Measurements from ENCODE around the gene ARHGAP29.
"Not testable (repeated sequence)": the region's sequence is repeated elsewhere in the genome, so short reads cannot be mapped to it uniquely, and the experiment has no call there.

ARHGAP29 gene

DNA sequence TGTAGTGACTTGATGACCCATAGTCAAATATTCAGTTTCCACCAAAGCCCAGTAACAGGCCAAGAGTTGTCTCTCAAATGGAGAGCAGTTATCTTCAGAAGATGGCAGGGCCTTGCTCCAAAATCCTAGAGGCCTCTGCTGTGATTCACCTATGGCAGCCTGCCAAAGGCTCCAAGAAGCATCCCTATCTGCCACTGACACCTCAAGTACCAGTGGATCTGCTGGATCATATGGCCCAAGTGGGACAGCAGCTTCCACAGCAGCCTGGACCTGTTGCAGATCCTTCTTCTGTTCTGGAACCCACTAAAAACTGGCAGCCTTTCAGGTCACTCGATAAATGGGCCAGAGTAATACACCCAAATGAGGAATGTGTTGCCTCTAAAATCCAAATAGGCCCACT, 73.3 kb downstream of the ARHGAP29 start:
- DNase-seq: not testable (repeated sequence)

DNA sequence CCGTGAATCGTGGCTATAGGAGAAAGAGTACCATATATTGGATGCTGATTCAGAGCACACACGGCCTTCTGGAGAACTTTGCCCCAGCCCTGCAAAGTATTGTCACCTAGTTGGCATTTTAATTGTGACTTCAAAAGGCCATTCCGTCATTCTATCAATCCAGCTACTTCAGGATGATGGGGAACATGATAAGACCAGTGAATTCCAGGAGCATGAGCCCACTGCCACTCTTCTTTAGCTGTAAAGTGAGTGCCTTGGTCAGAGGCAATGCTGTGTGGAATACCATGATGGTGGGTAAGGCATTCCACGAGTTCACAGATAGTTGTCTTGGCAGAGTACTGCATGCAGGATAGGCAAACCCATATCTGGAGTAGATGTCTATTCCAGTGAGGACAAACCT, 74.1 kb downstream of the ARHGAP29 start:
- not testable (repeated sequence) for DNase-seq

DNA sequence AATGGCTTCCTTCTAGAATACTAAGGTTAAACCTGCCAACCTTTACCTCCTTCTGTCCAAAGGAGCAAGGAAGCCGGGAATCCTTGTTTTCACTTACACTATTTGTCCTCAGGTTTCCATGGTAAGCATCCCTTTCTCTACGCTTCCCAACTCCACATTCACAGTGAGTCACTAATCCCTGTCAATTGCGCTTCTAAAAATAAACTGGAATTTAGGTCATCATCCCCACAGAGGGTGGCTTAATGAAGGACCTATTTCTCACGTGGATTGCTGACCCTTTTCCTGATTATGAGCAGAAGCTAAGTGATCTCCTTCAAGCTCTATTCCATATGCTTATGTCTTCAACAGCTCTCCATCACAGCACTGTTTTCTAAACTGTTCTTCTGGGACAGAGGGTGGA, 76.6 kb downstream of the ARHGAP29 start:
- DNase-seq: no peak

DNA sequence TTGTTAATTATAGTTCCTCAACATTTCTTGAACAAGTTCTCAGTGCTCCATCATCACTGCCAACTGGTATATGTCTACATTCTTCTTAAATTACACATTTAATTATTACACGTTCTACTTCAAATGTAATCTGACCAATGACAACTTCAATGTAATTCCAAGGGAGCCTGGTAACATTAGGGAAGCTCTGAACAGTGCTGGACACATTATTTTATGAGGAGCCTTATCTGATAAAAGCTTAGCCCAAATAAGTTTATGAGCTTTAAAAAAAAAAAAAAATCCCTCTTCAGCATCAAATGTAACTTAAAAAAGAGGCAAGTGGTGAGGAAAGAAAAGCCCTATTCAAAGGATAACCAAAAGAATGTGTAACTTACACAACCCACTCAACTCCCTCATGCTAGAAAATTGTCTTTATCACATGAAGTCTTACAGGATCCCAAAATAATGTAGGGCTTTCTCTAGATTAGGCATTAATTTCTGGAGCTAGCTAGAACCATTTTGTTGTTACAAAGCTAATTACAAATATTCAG, 81.2 kb downstream of the ARHGAP29 start:
- DNase-seq: no peak

DNA sequence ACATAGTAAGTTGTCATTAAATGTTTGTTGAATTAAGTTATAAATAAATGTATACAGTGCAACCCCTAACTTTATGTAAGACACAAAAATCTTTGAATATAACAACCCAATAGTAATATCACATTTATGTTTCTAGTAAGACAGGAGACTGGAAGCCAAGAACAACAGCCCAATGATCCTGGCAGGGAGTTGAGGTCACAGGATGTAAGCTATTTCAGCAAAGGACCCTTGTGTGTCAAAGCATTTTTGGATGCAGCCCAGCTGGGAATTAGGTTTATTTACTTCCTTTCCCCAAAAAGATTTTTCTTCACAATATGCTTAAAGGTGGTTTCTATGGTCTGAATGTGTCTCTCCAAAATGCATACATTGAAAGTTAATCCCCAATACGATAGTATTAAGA, 82.4 kb downstream of the ARHGAP29 start:
- DNase-seq: no peak

DNA sequence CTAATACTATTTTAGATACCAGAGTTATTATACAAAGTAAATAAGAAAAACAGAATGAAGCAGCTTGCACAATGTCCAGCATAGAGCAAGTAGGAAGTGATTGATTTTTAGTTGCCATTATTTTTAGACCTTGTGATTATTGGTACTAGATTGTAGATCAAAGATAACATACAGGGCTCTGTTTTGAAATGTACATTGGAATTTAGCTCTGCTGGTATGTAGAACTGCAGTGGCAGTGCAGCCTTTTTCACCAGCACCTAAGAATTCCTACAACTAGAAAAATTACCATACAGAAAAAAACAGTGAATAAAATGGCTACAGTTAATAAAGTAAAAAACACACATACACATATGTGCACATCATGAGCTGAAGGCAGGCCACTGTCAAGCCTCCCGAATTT, 84.3 kb downstream of the ARHGAP29 start:
- DNase-seq: no peak

DNA sequence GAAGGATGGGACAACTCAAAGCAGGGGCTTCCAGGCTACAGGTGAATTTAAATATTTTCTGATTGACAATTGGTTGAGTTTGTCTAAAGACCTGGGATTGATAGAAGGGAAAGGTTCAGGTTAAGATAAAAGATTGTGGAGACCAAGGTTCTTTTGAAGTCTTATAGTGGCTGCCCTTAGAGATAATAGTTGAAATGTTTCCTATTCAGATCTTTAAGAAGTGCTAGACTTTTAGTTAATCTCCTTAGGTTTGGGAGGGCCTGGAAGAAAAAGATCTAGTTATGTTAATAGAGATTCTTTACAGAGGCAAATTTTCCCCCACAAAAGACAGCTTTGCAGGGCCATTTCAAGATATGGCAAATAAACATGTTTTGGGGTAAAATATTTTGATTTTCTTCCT, 88.2 kb downstream of the ARHGAP29 start:
- DNase-seq: not testable (repeated sequence)

DNA sequence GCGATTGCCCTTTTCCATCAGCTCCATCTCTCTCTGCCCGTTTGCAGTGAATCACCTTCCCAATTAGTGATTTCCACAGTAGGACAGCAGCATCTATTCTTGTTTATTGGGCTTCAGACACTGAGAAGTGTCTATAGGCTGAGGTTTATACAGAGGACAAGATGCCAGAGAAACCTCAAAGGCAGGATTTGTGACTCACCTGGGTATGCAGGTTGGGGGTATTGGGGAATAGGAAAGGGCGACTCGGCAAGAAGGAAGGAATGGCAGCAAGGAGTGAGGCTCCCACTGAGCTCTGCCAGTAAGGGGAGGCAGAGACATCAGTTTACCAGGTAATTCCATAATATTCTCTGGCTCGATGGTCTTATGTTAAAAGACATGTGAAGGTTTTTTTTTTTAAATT, 91.1 kb downstream of the ARHGAP29 start:
- DNase-seq: no peak

DNA sequence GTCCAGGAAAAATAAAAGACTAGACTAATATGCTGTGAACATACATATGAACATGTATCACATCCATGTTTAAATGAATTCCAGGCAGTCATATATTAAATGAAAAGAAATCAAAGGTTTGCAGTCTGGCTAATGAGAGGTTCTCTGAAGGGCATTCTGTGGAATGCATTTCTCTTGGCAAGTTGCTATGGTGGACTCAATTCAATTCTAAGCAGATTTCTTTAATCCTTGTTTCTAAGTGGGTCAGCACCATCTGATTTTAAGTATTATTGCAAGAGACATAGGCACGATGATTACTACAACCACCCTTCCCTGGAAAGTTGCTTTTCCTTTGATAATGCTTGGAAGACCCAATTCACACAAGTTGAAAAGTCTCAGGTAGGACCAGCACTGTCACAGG, 92.5 kb downstream of the ARHGAP29 start:
- no peak for DNase-seq

DNA sequence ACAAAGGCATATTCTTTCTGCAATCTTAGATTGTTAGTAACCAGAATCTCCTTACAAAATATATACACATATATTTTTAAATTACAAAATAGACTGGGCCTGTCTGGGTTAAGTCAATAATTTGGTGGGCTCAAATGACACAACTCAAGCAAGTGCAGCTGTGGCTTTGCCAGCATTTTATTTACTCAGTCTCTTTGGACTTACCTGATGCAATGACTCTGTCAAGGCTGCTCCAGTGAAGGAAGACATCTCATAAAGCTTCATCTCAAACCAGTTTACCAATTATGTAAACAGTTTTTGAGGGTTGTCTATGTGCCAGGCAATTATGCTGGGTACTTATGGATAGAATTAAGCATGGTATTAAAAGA, 93.6 kb downstream of the ARHGAP29 start:
- DNase-seq: no peak

DNA sequence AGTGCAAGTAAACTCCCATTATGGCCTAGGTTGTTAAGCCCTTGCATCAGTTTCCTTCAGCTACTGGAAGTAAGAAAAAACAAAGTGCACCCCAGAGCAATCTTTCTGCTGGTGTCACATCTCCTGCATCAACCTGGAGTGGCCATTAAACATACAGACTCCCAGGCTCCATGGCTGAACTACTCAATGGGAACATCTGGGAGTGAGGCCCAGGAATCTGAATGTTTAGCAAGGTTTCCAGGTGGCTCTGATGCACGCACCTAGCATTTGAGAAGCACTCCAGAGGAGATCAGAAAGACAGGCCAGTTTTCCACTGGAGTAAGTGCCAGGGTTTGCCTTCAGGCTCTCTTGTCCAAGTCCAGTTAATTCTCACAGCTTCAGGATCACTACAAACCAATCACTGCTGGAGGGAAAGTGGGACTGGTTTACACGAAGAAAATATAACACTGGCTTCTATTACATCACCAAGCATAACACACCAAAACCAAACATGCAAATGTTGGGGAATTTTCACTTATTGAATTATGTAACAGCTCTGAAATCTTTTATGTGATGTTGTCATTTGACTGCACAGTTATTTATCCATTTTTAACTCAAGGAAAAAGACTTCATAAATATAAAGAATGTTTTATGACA, 94.1 kb downstream of the ARHGAP29 start:
- DNase-seq: no peak

DNA sequence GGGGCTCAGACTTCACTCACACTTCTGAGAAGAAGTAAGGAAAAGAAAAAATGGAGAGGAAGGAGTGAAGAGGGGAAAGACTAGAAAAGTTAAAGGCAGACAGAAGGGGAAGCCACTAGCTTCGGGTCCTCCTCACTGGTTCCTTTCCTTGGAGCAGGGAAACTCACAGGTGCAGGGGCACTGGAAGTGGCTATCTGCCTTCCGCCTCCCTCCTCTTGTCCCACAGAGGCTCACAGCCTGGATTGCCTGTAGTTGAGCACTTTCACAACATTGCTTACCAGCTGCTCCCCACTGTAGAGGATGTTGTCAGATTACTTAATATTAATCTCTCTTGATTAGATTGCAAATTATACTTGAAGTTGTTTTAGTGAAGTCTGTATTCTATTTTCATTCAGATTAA, 94.8 kb downstream of the ARHGAP29 start:
- DNase-seq: no peak

DNA sequence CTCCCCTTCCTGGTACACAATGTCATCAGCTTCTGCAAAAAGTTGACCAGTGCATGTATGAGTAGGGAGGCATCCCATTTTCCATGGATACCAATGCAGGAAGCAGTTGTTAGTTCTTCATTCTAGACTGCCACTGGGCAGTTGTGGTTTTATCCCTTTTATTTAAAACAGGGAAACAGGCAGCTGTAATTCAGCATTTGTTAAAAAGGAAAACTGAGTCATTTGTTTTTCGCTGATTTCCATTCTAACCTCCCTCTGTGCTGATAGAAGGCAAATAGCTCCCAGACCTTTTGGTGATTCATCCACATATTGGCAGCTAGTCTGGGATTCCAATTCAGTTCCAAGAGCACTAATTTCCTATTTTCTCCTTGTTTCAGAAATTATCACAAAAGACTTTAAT, 95.4 kb downstream of the ARHGAP29 start:
- no peak for DNase-seq

DNA sequence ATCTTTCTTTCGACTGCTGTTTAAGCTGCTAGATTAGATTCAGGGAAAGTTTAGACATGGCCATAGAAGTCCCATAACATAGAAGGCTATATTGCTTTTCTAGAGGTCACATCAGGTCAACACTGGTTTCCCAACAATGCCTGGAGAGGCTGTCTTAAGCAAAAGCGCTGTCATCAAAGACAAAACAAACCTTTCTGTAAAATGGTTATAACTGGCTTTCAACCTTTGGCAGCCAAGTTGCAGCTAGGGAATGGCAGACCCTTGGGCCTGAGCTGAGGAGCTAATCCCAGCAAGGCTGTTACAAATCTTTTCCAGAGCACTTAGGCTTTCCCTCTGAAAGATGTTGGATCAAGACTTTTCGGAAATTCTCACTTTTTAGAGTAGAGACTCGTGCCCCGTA, 105.3 kb downstream of the ARHGAP29 start:
- no peak for DNase-seq

DNA sequence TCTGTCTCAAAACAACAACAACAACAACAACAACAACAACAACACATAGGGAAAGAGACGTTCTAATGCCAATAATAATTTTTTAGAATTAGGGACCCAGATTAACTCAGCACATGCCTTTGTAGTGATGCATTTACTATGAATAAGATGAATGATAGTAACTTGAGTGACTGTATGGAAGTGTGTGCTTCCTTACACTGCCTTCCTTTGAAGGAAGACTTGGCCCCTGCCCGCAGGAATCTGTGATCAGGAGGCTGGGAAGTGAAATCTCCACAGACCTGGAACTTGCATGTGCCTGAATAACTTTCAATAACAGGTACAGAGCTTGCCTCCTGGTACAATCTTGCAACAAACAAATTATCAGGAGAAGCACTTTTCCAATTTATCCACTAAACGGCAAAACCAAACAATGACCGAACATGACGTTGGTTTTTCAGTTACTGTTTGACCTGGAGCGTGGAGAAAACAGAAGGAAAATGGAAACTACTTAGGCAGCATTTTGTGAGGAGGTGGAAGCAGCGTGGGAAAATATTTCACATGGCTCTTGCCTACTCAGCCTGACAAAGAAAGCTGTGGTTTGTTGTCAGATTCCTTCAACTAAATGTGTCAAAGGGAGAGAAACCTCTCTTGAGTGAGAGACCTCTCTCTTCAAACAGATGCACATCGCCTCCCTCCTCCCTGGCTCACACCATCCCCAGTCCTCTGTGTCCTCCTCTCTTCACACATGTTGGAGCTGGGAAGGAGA, 106.4 kb downstream of the ARHGAP29 start:
- no peak for DNase-seq

DNA sequence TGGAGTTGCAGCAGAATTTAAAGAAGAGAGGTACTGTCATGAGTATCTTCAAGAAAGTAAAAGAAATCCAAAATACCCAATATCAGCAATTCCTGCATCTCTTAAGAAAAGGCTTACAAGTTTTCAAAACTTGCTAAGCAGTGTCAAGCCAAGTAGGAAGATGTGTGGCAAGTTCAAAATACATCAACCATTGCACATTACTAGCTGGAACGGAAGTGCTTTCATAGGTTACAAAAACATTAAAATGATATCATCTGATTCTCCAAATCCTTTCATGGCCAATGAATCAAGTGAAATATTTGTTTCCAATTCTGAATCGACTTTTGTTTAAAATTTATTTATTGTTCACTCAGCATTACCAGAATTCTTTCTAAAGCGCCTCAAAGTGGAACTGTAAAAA, 110.7 kb downstream of the ARHGAP29 start:
- DNase-seq: no peak

DNA sequence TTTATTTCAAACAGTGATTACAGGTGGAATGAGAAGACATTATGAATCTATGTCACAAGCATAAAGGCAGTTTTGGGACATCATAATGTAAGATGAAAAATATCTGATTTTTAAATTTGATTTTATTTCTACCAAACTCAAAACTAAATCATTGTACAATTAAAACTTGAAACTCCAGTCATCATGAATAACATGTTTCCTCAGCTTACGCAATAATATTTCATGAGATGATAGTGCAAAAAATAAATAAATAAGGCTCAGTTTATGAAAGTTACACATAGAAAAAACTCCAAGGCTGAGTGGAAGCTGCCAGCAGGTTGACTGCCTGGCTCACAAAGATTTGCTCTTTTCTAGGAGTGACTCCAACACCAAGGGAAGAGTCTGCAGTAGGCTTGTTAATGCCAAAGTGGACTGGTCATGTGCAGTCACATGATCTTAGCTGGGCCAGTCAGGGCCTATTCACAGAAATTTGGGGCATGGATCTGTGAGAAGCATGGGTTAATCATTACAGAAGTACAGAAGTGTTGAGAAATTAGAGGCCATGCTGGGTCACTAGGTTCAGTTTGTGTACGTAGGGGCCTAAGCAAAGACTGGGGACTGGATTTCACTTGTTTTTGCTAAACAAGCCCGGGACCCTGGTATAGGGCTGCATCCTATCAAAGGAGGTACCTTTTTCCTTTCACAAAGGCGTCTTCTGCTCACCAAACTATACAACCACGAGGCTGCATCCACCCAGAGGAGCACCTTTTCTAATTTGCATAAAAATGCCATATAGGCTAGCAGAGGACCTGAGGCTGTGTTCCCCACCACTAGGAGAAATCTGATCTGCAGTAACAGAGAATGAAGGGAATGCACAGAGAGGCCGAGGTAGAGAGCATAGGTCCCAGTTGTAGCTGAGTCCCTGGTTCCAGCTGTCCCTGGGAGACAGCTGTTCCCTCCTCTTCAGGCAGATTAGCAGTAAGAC, 111.6 kb downstream of the ARHGAP29 start:
- DNase-seq: no peak

DNA sequence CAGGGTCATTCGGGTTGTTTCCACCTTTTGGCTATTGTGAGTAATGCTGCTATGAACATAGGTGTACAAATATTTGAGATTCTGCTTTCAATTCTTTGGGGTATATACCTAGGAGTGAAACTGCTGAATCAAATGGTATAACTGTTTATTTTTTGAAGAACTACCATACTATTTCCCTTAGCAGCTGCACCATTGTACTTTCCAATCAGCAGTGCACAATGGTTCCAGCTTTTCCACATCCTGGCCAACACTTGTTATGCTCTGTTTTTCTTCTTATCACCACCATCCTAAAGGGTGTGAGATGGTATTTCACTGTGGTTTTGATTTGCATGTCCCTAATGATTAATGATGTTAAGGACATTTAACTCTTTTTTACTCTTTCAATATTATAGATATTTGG, 112.8 kb downstream of the ARHGAP29 start:
- DNase-seq: no peak

DNA sequence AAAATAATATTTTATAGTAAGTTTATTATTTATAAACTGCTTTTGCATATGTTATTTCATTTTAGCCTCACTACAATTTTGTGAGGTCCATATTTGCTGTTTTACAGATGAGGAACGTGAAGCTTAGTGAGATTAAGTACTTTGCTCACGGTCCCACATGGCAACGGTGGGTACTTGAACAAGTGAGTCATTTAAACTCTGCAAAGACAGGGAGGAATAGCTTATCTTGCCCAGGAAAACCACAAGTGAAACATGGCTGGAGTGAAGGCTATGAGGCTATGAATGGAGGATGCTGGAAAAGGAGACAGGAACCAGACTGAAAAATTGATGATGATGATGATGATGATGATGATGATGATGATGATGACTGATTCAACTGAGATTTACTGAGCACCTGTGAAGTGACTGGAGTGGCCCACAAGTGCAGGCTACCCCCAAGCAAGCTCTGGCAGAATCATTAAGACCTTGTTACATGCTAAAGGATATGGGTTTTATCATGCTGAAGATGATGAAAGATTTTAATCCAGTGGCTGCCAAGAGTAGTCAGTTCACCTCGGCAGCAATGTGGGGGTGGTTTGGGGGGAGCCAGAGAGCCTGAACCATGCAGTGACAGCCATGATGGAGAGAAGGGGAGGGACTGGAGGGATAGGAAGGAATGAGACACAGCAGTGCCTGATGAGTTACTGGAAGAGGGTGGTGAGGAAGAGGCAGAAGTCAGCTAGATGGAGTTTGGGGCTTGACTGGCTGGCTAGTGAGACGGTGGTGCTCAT, 115.0 kb downstream of the ARHGAP29 start:
- DNase-seq: peak; percentile 16
